ENCODE measurements around the gene CGREF1. TPM values are rescaled to one million over a fixed set of nuclear protein-coding genes. Genes with fewer than 3 reads are reported as not detected.

The CGREF1 gene
- total and polyA plus RNA-seq, 2 experiments from 2014 or later: 0.48 to 0.55 TPM

DNA sequence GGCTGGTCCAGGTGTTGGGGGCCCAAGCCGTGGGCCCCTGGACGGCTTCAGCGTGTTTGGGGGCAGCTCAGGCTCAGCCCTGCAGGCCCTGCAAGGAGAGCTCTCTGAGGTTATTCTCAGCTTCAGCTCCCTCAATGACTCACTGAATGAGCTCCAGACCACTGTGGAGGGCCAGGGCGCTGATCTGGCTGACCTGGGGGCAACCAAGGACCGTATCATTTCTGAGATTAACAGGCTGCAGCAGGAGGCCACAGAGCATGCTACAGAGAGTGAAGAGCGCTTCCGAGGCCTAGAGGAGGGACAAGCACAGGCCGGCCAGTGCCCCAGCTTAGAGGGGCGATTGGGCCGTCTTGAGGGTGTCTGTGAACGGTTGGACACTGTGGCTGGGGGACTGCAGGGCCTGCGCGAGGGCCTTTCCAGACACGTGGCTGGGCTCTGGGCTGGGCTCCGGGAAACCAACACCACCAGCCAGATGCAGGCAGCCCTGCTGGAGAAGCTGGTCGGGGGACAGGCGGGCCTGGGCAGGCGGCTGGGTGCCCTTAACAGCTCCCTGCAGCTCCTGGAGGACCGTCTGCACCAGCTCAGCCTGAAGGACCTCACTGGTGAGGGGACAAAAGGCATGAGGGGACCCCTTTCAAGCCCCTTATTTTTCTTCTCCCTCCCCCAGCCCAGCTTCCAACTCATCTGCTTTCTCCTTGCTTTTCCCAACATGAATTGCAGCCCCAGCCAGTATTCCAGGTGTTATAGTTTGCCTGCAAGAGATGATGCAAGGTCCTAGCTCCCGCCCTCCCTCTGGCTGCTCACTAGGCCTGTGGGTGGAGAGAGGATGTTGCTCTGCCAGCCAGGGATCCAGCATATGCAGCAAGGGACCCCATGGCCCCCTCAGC lies 35.3 kb downstream of the CGREF1 start:
- peak in 1 of 2 donors; percentile 36 for DNase-seq (ENCODE audit: low read depth in 1 of 2, low spot score in 1 of 2)
- no peak overlapping the region for H3K27ac ChIP-seq
- no peaks in the 10 kb centered on the region for H3K9me3 ChIP-seq (ENCODE audit: low read depth)
- no peaks in the 10 kb centered on the region for H3K36me3 ChIP-seq
- TF ChIP-seq, protein P1, sequence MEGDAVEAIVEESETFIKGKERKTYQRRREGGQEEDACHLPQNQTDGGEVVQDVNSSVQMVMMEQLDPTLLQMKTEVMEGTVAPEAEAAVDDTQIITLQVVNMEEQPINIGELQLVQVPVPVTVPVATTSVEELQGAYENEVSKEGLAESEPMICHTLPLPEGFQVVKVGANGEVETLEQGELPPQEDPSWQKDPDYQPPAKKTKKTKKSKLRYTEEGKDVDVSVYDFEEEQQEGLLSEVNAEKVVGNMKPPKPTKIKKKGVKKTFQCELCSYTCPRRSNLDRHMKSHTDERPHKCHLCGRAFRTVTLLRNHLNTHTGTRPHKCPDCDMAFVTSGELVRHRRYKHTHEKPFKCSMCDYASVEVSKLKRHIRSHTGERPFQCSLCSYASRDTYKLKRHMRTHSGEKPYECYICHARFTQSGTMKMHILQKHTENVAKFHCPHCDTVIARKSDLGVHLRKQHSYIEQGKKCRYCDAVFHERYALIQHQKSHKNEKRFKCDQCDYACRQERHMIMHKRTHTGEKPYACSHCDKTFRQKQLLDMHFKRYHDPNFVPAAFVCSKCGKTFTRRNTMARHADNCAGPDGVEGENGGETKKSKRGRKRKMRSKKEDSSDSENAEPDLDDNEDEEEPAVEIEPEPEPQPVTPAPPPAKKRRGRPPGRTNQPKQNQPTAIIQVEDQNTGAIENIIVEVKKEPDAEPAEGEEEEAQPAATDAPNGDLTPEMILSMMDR (IDR thresholded peaks at IDR 0.05; ENCODE audit: low read depth, low read length): no peak
- no peak overlapping the region for H3K4me3 ChIP-seq
- no peaks in the 10 kb centered on the region for H3K27me3 ChIP-seq
- peaks cover 24% of the 10 kb centered on the region for H3K4me1 ChIP-seq (ENCODE audit: low read depth)

DNA sequence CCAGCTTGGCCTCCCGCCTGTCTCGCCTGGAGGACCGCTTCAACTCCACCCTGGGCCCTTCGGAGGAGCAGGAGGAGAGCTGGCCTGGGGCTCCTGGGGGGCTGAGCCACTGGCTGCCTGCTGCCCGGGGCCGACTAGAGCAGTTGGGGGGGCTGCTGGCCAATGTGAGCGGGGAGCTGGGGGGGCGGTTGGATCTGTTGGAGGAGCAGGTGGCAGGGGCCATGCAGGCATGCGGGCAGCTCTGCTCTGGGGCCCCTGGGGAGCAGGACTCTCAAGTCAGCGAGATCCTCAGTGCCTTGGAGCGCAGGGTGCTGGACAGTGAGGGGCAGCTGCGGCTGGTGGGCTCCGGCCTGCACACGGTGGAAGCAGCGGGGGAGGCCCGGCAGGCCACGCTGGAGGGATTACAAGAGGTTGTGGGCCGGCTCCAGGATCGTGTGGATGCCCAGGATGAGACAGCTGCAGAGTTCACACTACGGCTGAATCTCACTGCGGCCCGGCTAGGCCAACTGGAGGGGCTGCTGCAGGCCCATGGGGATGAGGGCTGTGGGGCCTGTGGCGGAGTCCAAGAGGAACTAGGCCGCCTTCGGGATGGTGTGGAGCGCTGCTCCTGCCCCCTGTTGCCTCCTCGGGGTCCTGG lies 36.0 kb downstream of the CGREF1 start:
- no peak for DNase-seq (ENCODE audit: low read depth in 1 of 2, low spot score in 1 of 2)
- Histone ChIP-seq H3K27me3 (no peaks in the 10 kb centered on the region), H3K9me3 (ENCODE audit: low read depth) (no peaks in the 10 kb centered on the region), H3K4me3 (no peak overlapping the region), H3K36me3 (no peaks in the 10 kb centered on the region), H3K4me1 (ENCODE audit: low read depth) (peaks cover 27% of the 10 kb centered on the region), H3K27ac (no peak overlapping the region)
- TF ChIP-seq, protein P1 (IDR thresholded peaks at IDR 0.05; ENCODE audit: low read depth, low read length): no peak

DNA sequence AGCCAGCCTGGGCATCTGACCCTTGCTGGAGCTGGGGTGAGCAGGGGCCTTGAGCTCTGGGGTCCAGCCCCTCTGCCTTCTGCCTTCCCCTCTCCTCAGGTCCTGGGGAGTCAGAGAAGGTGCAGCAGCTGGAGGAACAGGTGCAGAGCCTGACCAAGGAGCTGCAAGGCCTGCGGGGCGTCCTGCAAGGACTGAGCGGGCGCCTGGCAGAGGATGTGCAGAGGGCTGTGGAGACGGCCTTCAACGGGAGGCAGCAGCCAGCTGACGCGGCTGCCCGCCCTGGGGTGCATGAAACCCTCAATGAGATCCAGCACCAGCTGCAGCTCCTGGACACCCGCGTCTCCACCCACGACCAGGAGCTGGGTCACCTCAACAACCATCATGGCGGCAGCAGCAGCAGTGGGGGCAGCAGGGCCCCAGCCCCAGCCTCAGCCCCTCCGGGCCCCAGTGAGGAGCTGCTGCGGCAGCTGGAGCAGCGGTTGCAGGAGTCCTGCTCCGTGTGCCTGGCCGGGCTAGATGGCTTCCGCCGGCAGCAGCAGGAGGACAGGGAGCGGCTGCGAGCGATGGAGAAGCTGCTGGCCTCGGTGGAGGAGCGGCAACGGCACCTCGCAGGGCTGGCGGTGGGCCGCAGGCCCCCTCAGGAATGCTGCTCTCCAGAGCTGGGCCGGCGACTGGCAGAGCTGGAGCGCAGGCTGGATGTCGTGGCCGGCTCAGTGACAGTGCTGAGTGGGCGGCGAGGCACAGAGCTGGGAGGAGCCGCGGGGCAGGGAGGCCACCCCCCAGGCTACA lies 36.8 kb downstream of the CGREF1 start:
- no peak overlapping the region for H3K4me3 ChIP-seq
- H3K27ac ChIP-seq: peak overlapping the region; percentile 87
- H3K36me3 ChIP-seq: no peaks in the 10 kb centered on the region
- TF ChIP-seq, protein P1 (IDR thresholded peaks at IDR 0.05; ENCODE audit: low read depth, low read length): no peak
- peaks cover 20% of the 10 kb centered on the region for H3K4me1 ChIP-seq (ENCODE audit: low read depth)
- DNase-seq (ENCODE audit: low read depth in 1 of 2, low spot score in 1 of 2): no peak
- no peaks in the 10 kb centered on the region for H3K27me3 ChIP-seq
- H3K9me3 ChIP-seq (ENCODE audit: low read depth): no peaks in the 10 kb centered on the region

DNA sequence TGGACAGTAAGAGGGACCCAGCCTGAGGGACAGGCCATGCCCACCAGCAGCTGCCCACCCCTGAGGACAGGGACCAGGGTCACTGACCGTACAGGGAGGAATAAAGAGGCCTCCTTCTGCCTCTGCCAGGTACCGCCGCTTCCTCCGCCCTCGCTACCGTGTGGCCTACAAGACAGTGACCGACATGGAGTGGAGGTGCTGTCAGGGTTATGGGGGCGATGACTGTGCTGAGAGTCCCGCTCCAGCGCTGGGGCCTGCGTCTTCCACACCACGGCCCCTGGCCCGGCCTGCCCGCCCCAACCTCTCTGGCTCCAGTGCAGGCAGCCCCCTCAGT lies 38.4 kb downstream of the CGREF1 start:
- H3K36me3 ChIP-seq: no peaks in the 10 kb centered on the region
- H3K27me3 ChIP-seq: no peaks in the 10 kb centered on the region
- peak overlapping the region; percentile 68 for H3K27ac ChIP-seq
- H3K4me3 ChIP-seq: no peak overlapping the region
- peaks cover 19% of the 10 kb centered on the region for H3K4me1 ChIP-seq (ENCODE audit: low read depth)
- TF ChIP-seq, protein P1 (IDR thresholded peaks at IDR 0.05; ENCODE audit: low read depth, low read length): no peak
- DNase-seq (ENCODE audit: low read depth in 1 of 2, low spot score in 1 of 2): no peak
- H3K9me3 ChIP-seq (ENCODE audit: low read depth): no peaks in the 10 kb centered on the region

DNA sequence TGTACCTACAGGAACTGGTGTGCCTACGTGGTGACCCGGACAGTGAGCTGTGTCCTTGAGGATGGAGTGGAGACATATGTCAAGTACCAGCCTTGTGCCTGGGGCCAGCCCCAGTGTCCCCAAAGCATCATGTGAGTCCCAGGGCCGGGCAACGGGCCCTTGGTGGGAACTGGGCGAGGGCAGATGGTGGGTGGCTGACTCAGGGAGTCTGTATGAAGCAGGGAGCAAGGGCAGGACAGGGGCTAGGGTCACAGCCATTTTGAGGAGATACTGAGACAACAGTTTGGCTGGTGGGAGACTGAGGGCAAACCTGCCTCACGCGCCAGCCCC lies 38.8 kb downstream of the CGREF1 start:
- Histone ChIP-seq H3K36me3 (no peaks in the 10 kb centered on the region), H3K9me3 (ENCODE audit: low read depth) (no peaks in the 10 kb centered on the region), H3K27ac (no peak overlapping the region), H3K27me3 (no peaks in the 10 kb centered on the region), H3K4me1 (ENCODE audit: low read depth) (peaks cover 19% of the 10 kb centered on the region), H3K4me3 (no peak overlapping the region)
- no peak for DNase-seq (ENCODE audit: low read depth in 1 of 2, low spot score in 1 of 2)
- TF ChIP-seq, protein P1 (IDR thresholded peaks at IDR 0.05; ENCODE audit: low read depth, low read length): no peak
